Smooth muscle cell of the pulmonary artery (primary cell): ENCODE measurements around the gene TMPRSS6. TPM values are rescaled to one million over a fixed set of nuclear protein-coding genes. Genes with fewer than 3 reads are reported as not detected.

ENCODE experiments used
- total RNA-seq: library from RNA; depleted of rRNA; stranded (reverse); fragments of >200 nt; gene quantifications from 2 replicates; pipeline ENCODE4 v1.2.3, GENCODE V29; 2014

TMPRSS6 gene
- total RNA-seq: not detected in 2 replicates

DNA sequence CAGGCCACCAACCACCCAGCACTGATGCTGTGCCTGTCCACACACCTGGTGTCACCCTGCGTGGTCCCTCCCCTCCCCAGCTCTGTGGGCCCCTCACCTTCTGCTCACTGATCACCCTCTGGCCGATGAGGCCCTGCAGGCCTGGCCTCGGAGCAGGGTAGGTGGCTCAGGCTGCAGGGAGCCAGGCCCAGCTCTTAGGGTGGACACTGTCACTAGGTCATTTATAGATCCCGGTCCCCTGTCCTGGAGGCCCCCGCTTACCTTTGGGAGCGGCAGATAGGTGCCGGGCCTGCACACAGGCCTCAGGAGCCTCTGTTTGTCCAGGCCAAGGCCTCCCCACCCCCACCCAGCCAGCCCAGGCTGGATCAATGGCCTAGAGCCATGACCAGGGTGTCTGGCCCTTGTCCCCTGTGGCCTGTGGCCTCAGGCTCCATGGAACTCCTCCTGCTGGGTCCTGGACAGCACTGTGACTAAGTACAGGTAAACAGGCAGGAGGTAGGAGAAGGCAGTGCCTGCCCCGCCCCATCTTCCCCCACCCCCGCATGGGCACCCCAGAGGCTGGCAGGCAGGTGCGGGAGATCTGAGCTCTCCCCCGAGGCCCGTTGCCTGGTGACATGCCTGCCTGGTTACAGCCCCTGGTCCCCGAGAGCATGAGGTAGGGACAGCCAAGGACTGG lies at the start of gene TMPRSS6:
TMPRSS6 (minus strand) TSS at position 472 of the 676 bp plus-strand sequence. CDS start 6,296 bp downstream, outside the sequence.

GRCh38 chr22:37051391-37052385 lies 57.8 kb downstream of the TMPRSS6 start, which contains the start of gene KCTD17:
Gene KCTD17 (plus strand): TSS chr22:37051742. CDS start chr22:37051761, 19 bp downstream.

GRCh38 chr22:37019309-37020191 lies 90.0 kb downstream of the TMPRSS6 start, which contains the start of the genes MPST and TST:
Gene MPST (plus strand): TSS chr22:37019742. CDS start chr22:37019837, 95 bp downstream.
Gene TST (minus strand): TSS chr22:37019447. CDS start chr22:37018732, 715 bp downstream.

Other genes starting within 250 kb of the TMPRSS6 start
- gene NCF4, start 248.7 kb downstream of the TMPRSS6 start, total RNA-seq: not detected in 2 replicates
- gene CSF2RB, start 196.1 kb downstream of the TMPRSS6 start, total RNA-seq: 0.46 and 0.52 TPM in 2 replicates
- gene TST, start 90.3 kb downstream of the TMPRSS6 start, total RNA-seq: 16.2 and 19.1 TPM in 2 replicates
- 45.9 and 58.0 TPM in 2 replicates for gene MPST, start 90.0 kb downstream of the TMPRSS6 start, total RNA-seq
- gene KCTD17, start 58.0 kb downstream of the TMPRSS6 start, total RNA-seq: 26.1 and 36.0 TPM in 2 replicates
- 0.07 TPM in 1 of 2 replicates, not detected in the other for gene IL2RB, start 40.2 kb upstream of the TMPRSS6 start, total RNA-seq
- 9.2 and 13.7 TPM in 2 replicates for gene C1QTNF6, start 78.5 kb upstream of the TMPRSS6 start, total RNA-seq
- not detected in 2 replicates for gene SSTR3, start 102.8 kb upstream of the TMPRSS6 start, total RNA-seq
- gene RAC2, start 134.6 kb upstream of the TMPRSS6 start, total RNA-seq: 3.0 and 6.3 TPM in 2 replicates
- gene CYTH4, start 172.8 kb upstream of the TMPRSS6 start, total RNA-seq: 0.07 and 0.36 TPM in 2 replicates